Measurements from ENCODE around the gene CADPS.

The CADPS gene

GRCh38 chr3:62737449-62737848 is 137.8 kb downstream of the CADPS start:
- DNase-seq (ENCODE audit: low spot score) = no peak

GRCh38 chr3:62735510-62735909 is 139.7 kb downstream of the CADPS start:
- DNase-seq (ENCODE audit: low spot score) = no peak

GRCh38 chr3:62732183-62732904 is 142.9 kb downstream of the CADPS start:
- DNase-seq (ENCODE audit: low spot score) = no peak

GRCh38 chr3:62727981-62728380 is 147.2 kb downstream of the CADPS start:
- no peak for DNase-seq (ENCODE audit: low spot score)

- DNase-seq (ENCODE audit: low spot score) = no peak
These were observed 147.7 kb downstream of the CADPS start for GRCh38 chr3:62727536-62727935.

GRCh38 chr3:62724503-62724902 is 150.7 kb downstream of the CADPS start:
- no peak for DNase-seq (ENCODE audit: low spot score)

GRCh38 chr3:62723914-62724217 is 151.3 kb downstream of the CADPS start:
- DNase-seq (ENCODE audit: low spot score) = no peak

GRCh38 chr3:62723166-62723913 is 151.9 kb downstream of the CADPS start:
- DNase-seq (ENCODE audit: low spot score) = no peak

GRCh38 chr3:62722344-62722743 is 152.9 kb downstream of the CADPS start:
- no peak for DNase-seq (ENCODE audit: low spot score)

- no peak for DNase-seq (ENCODE audit: low spot score)
These were observed 156.5 kb downstream of the CADPS start for GRCh38 chr3:62718515-62719320.

GRCh38 chr3:62718011-62718410 is 157.2 kb downstream of the CADPS start:
- no peak for DNase-seq (ENCODE audit: low spot score)

- DNase-seq (ENCODE audit: low spot score) = no peak
These were observed 162.5 kb downstream of the CADPS start for GRCh38 chr3:62712746-62713145.

- DNase-seq (ENCODE audit: low spot score) = no peak
These were observed 164.5 kb downstream of the CADPS start for GRCh38 chr3:62710751-62711150.

GRCh38 chr3:62708638-62709373 is 166.4 kb downstream of the CADPS start:
- no peak for DNase-seq (ENCODE audit: low spot score)

- DNase-seq (ENCODE audit: low spot score) = no peak
These were observed 169.5 kb downstream of the CADPS start for GRCh38 chr3:62705721-62706120.

- no peak for DNase-seq (ENCODE audit: low spot score)
These were observed 171.6 kb downstream of the CADPS start for GRCh38 chr3:62703451-62704167.

- no peak for DNase-seq (ENCODE audit: low spot score)
These were observed 174.9 kb downstream of the CADPS start for GRCh38 chr3:62700357-62700756.

GRCh38 chr3:62699728-62700127 is 175.5 kb downstream of the CADPS start:
- no peak for DNase-seq (ENCODE audit: low spot score)

GRCh38 chr3:62696011-62696410 is 179.2 kb downstream of the CADPS start:
- no peak for DNase-seq (ENCODE audit: low spot score)

- no peak for DNase-seq (ENCODE audit: low spot score)
These were observed 186.4 kb downstream of the CADPS start for GRCh38 chr3:62688812-62689211.

GRCh38 chr3:62688050-62688449 is 187.2 kb downstream of the CADPS start:
- no peak for DNase-seq (ENCODE audit: low spot score)
